ENCODE measurements around the gene NFX1. TPM values are rescaled to one million over a fixed set of nuclear protein-coding genes. Genes with fewer than 3 reads are reported as not detected.

NFX1 gene
- total RNA-seq, 1 experiment from 2014 or later = 40.0 TPM

DNA sequence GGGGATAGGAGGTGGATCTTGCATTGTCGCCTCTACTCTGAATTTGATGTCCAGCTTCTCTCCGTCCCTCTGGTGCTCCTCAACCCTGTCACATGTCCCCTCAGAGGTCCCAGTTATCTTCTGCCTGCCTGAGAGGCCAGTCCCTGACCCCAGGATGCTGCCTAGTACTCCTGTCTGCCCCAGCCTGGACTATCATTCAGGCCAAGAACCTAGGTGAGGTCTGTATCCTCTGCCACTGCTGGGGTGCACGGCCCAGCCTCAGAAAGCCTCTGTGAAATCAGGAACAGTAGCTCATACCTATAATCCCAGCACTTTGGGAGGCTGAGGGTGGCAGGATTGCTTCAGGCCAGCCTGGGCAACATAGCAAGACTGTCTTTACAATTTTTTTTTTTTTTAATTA lies 41.7 kb upstream of the NFX1 start:
- ChIA-PET POLR2A (ENCODE audit: low non-redundant PET) (no interaction called here), CTCF (no interaction called here)
- H3K9me3 ChIP-seq (ENCODE audit: low read depth, low read length, poor library complexity, severe bottlenecking) = no peaks in the 10 kb centered on the region
- TF ChIP-seq EZH2 (IDR thresholded peaks at IDR 0.05; ENCODE audit: borderline replicate concordance, low read depth, low read length, poor library complexity, severe bottlenecking) = no peak
- TF ChIP-seq CTCF (conservative IDR thresholded peaks at IDR 0.05; ENCODE audit: low read depth, low read length) = no peak
- no TSS peak for BruUV-seq (replicated peaks)
- H3K4me3 ChIP-seq (ENCODE audit: low read depth, low read length, poor library complexity, severe bottlenecking) = no peak overlapping the region
- peaks cover 8% of the 10 kb centered on the region for H3K36me3 ChIP-seq (ENCODE audit: insufficient read depth, low read length, poor library complexity, severe bottlenecking)
- DNase-seq (ENCODE audit: low spot score) = no peak
- intact Hi-C loops (cut with micrococcal nuclease; ENCODE audit: unreplicated experiment) = no loop called here
- no peaks in the 10 kb centered on the region for H3K27me3 ChIP-seq (replicated peaks; ENCODE audit: insufficient read depth, low read depth, low read length, poor library complexity)
- H3K4me1 ChIP-seq (ENCODE audit: insufficient read depth, low read length, poor library complexity, severe bottlenecking) = no peaks in the 10 kb centered on the region
- H3K27ac ChIP-seq (ENCODE audit: low read depth, low read length, poor library complexity, severe bottlenecking) = no peak overlapping the region

- Histone ChIP-seq H3K4me3 (ENCODE audit: low read depth, low read length, poor library complexity, severe bottlenecking) (no peak overlapping the region), H3K4me1 (ENCODE audit: insufficient read depth, low read length, poor library complexity, severe bottlenecking) (no peaks in the 10 kb centered on the region), H3K27ac (ENCODE audit: low read depth, low read length, poor library complexity, severe bottlenecking) (no peak overlapping the region), H3K27me3 (replicated peaks; ENCODE audit: insufficient read depth, low read depth, low read length, poor library complexity) (no peaks in the 10 kb centered on the region), H3K36me3 (ENCODE audit: insufficient read depth, low read length, poor library complexity, severe bottlenecking) (peaks cover 14% of the 10 kb centered on the region), H3K9me3 (ENCODE audit: low read depth, low read length, poor library complexity, severe bottlenecking) (no peaks in the 10 kb centered on the region)
- intact Hi-C loops (cut with micrococcal nuclease; ENCODE audit: unreplicated experiment) = no loop called here
- TF ChIP-seq CTCF (conservative IDR thresholded peaks at IDR 0.05; ENCODE audit: low read depth, low read length) (no peak), EZH2 (IDR thresholded peaks at IDR 0.05; ENCODE audit: borderline replicate concordance, low read depth, low read length, poor library complexity, severe bottlenecking) (no peak)
- ChIA-PET POLR2A (ENCODE audit: low non-redundant PET) (no interaction called here), CTCF (interaction anchor here (0.6 kb wide), 1 partner anchor 126 kb away, joined by 3 read pairs; no protein-coding TSS in a partner anchor)
- no peak for DNase-seq (ENCODE audit: low spot score)
- BruUV-seq (replicated peaks) = no TSS peak
These were observed 41.1 kb upstream of the NFX1 start for GRCh38 chr9:33249087-33249658.

DNA sequence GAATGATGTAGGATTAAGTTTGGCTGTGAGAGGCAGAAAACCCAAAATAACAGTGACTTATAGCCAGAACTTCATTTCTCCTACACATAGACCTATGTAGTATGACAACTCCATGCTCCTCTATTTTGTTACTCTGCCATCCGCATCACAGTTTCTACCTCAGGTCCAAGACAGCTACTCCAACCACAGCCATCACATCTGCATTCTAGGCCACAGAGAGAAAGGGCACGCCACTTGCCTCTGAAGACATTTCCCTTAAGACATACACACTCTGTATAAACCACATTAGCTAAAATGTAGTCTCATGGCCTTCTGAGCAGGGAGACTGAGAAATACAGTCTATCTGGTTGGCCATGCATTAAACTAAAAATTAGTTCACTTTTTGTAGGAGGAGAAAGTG lies 40.3 kb upstream of the NFX1 start:
- no peak overlapping the region for H3K4me3 ChIP-seq (ENCODE audit: low read depth, low read length, poor library complexity, severe bottlenecking)
- H3K4me1 ChIP-seq (ENCODE audit: insufficient read depth, low read length, poor library complexity, severe bottlenecking) = no peaks in the 10 kb centered on the region
- H3K27ac ChIP-seq (ENCODE audit: low read depth, low read length, poor library complexity, severe bottlenecking) = no peak overlapping the region
- TF ChIP-seq EZH2 (IDR thresholded peaks at IDR 0.05; ENCODE audit: borderline replicate concordance, low read depth, low read length, poor library complexity, severe bottlenecking) (no peak), CTCF (conservative IDR thresholded peaks at IDR 0.05; ENCODE audit: low read depth, low read length) (no peak)
- intact Hi-C loops (cut with micrococcal nuclease; ENCODE audit: unreplicated experiment) = no loop called here
- ChIA-PET POLR2A (ENCODE audit: low non-redundant PET) (no interaction called here), CTCF (no interaction called here)
- DNase-seq (ENCODE audit: low spot score) = no peak
- H3K9me3 ChIP-seq (ENCODE audit: low read depth, low read length, poor library complexity, severe bottlenecking) = no peaks in the 10 kb centered on the region
- BruUV-seq (replicated peaks) = no TSS peak
- peaks cover 22% of the 10 kb centered on the region for H3K36me3 ChIP-seq (ENCODE audit: insufficient read depth, low read length, poor library complexity, severe bottlenecking)
- H3K27me3 ChIP-seq (replicated peaks; ENCODE audit: insufficient read depth, low read depth, low read length, poor library complexity) = no peaks in the 10 kb centered on the region
